Smooth muscle cell of bladder (primary cell): ENCODE data around the gene TEX35. TPM values are rescaled to one million over a fixed set of nuclear protein-coding genes. Genes with fewer than 3 reads are reported as not detected.

Experiments
- total RNA-seq: library from RNA; depleted of rRNA; stranded (reverse); fragments of >200 nt; gene quantifications from 2 replicates; pipeline ENCODE4 v1.2.3, GENCODE V29; 2014

TEX35 gene
- 0.18 TPM in 1 of 2 replicates, not detected in the other for total RNA-seq

DNA sequence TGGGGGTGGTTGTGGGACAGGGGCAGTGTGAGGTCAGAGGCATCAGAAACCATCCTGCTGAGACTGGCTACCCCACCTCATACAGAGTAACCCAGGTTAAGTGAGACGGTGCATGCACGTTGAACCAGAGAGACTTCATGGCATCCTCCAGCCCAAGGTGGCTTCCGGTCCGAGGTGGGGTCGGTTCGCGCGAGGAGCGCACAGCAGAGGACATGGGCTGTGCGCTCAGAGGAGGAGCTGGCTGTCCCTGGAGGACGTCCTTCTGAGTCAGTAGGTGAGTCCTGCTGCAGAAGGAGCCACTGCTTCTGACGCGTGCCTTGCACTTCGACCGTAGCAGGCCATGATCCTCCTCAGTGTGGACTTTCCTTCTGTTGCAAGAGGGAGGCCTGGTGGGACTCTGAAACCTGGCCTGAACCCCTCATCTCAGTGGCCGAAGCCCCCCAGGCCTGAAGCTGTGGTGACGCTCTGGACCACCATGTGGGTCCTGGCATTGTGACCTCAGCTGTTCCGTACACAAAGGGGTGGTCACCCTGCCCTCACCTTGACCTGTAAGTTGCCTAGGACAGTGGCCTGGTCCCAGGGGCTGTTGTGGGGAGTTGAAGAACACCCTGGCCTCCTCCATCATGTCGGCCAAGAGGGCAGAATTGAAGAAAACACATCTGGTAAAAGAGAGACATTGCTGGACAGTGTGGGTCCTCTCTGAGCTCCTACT, at the start of gene TEX35:
Gene TEX35, plus strand, starts transcription at position 544 of the 712 bp plus-strand sequence. Its CDS starts 80 bp downstream, at position 624.

DNA sequence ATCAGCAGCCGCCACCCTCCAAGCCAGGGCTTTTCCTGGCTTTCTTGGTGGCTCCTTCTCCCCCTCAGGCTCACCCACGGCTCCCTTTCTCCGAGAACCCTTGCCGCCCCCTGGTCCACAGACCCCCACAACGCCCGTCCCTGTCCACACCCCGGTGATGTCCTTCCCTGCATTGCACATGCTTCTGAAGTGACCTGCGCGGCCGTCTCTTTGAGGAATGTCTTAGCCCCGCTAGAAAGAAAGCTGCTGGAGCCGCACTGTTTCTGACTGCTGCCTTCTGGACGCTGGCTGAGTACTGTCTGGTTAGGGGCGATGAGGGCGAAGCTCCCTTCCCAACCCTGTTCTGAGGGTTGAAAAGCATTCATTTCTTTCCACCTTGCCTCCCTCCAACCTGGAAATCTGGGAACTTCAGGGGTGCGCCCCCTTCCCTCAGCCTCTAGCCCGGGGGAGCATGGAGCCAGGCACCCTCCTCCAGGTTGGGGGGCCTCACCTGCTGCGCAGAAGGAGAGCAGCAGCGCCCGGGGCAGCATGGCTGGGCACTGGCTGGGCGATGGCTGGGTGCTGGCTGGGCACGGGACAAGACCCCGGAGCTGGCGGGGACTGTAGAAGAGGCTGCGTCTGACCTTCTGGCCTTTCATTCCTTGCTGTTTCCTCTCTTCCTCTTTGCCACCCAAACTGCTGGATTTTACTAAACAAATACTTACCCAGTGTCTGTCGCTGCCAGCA, 16.3 kb upstream of the TEX35 start, which contains the start of gene CLEC20A:
Gene CLEC20A, minus strand, starts transcription at position 555 of the 726 bp plus-strand sequence. Its CDS starts 25 bp downstream, at position 530.

Other genes starting within 250 kb of the TEX35 start
- not detected in 2 replicates for gene CLEC20A, start 16.1 kb upstream of the TEX35 start, total RNA-seq
- gene RALGPS2, start 212.1 kb downstream of the TEX35 start, total RNA-seq, result 44.0 and 68.0 TPM in 2 replicates